Sigmoid colon (tissue), 7 donors: Measurements from ENCODE around the gene ATF4. TPM values are rescaled to one million over a fixed set of nuclear protein-coding genes. Genes with fewer than 3 reads are reported as not detected.

Source experiments
- DNase-seq: peaks from one replicate; pipeline ENCODE4 v3.0.0-alpha.2; 2019
- H3K27ac ChIP-seq, 4 donors: fragments of 200-600 bp; sonication (generic); one replicate each; pipeline ENCODE4 v1.5.1; 2016 to 2019; ENCODE audit warnings: mild to moderate bottlenecking in 1 of 4
- H3K27me3 ChIP-seq, 3 donors: fragments of 200-600 bp; sonication (generic); one replicate each; pipeline ENCODE4 v1.5.1; 2019; ENCODE audit warnings: mild to moderate bottlenecking in 1 of 3
- H3K36me3 ChIP-seq, 4 donors: fragments of 200-600 bp; sonication (generic); one replicate each; pipeline ENCODE4 v1.5.1; 2016 to 2019
- H3K4me1 ChIP-seq, 4 donors: fragments of 200-600 bp; sonication (generic); one replicate each; pipeline ENCODE4 v1.5.1; 2017 to 2019
- H3K4me3 ChIP-seq, 4 donors: fragments of 200-600 bp; sonication (generic); one replicate each; pipeline ENCODE4 v1.5.1; 2017 to 2019; ENCODE audit warnings: mild to moderate bottlenecking in 2 of 4, moderate library complexity in 1 of 4
- H3K9me3 ChIP-seq, 4 donors: fragments of 200-600 bp in 3 of 4; sonication (generic) in 3 of 4; one replicate each; pipeline versions ENCODE4 v1.5.1 to v1.6.1; 2013 to 2019
- CTCF ChIP-seq, 4 experiments: fragments of 450-650 bp in 3 of 4; fragments of 200-600 bp in 1 of 4; IDR thresholded peaks; one replicate each; pipeline ENCODE4 v1.5.1; 2016 to 2019; ENCODE audit warnings: antibody characterized with exemption in 4 of 4, mild to moderate bottlenecking in 3 of 4, moderate library complexity in 2 of 4
- EP300 ChIP-seq, 4 donors: sonication (generic); formaldehyde crosslinking; IDR thresholded peaks; one replicate each; pipeline ENCODE4 v1.6.1; 2017; ENCODE audit warnings: antibody characterized with exemption in 4 of 4
- POLR2A ChIP-seq, 2 donors: fragments of 450-650 bp; IDR thresholded peaks; one replicate each; pipeline ENCODE4 v1.6.1; 2016; ENCODE audit warnings: antibody characterized with exemption in 2 of 2, mild to moderate bottlenecking in 2 of 2, moderate library complexity in 2 of 2
- POLR2AphosphoS5 ChIP-seq, 4 donors: sonication (generic); formaldehyde crosslinking; IDR thresholded peaks; one replicate each; pipeline ENCODE4 v1.6.1; 2017; ENCODE audit warnings: antibody characterized with exemption in 4 of 4
- WGBS, 2 donors: extraction: QIAGEN DNeasy Blood & Tissue Kit; methylation state at CpG; one replicate each; pipeline ENCODE4 v1.1.7; 2013; 5-methylcytosine and 5-hydroxymethylcytosine counted together
- intact Hi-C: fragments of 100-400 bp; cut with DNase I; formaldehyde crosslinking; loops from one replicate; pipeline ENCODE4 v1.15.1; 2023
- polyA plus RNA-seq, 3 donors: library from polyadenylated mRNA; stranded (reverse); fragments of 200-250 nt; gene quantifications; one replicate each; pipeline ENCODE4 v1.2.3, GENCODE V29; 2013
- total RNA-seq, 4 donors: library from RNA; depleted of rRNA; stranded (reverse); fragments of >200 nt; gene quantifications; one replicate each; pipeline ENCODE4 v1.1.0, GENCODE V29; 2016
- donor health status: healthy with polysubstance abuse.
- donor health status: Bipolar disorder and iron deficiency.
- donor health status: healthy.

ATF4 gene
- total and polyA plus RNA-seq, 7 donors = 423 to 651 (median 483) TPM

- no peak overlapping the region for H3K4me3 ChIP-seq
- no peaks in the 10 kb centered on the region for H3K27me3 ChIP-seq
- intact Hi-C loops = no loop called here
- peak overlapping the region in 1 of 4 donors; percentile 32 for H3K27ac ChIP-seq
- H3K36me3 ChIP-seq = peaks cover 22 to 74% (median 38%) of the 10 kb centered on the region in 4 donors
- no peaks in the 10 kb centered on the region for H3K9me3 ChIP-seq
- 44 to 56% methylated on average over 8 of the region's 8 CpGs for WGBS, 2 donors
- TF ChIP-seq POLR2A (IDR thresholded peaks at IDR 0.05) (no peak), CTCF (IDR thresholded peaks at IDR 0.05) (peak in 3 of 4 experiments; percentile 56 to 68 (median 56))
- peaks cover 0 to 16% (median 12%) of the 10 kb centered on the region in 4 donors for H3K4me1 ChIP-seq
- DNase-seq = no peak
These were observed 5.9 kb upstream of the ATF4 start for GRCh38 chr22:39514373-39514973.

- intact Hi-C loops = loop anchor here (5.0 kb wide), 1 partner anchor 113 kb away; no protein-coding TSS in a partner anchor
- no peak overlapping the region for H3K4me3 ChIP-seq
- WGBS, 2 donors = 88% methylated on average over 12 of the region's 12 CpGs
- no peak for TF ChIP-seq CTCF (IDR thresholded peaks at IDR 0.05)
- no peak for TF ChIP-seq EP300 (IDR thresholded peaks at IDR 0.05)
- TF ChIP-seq POLR2A (IDR thresholded peaks at IDR 0.05) = no peak
- no peak for TF ChIP-seq POLR2AphosphoS5 (IDR thresholded peaks at IDR 0.05)
- DNase-seq = no peak
- peaks cover 0 to 16% (median 12%) of the 10 kb centered on the region in 4 donors for H3K4me1 ChIP-seq
- no peaks in the 10 kb centered on the region for H3K9me3 ChIP-seq
- H3K27ac ChIP-seq = no peak overlapping the region
- H3K36me3 ChIP-seq = peaks cover 22 to 64% (median 37%) of the 10 kb centered on the region in 4 donors
- no peaks in the 10 kb centered on the region for H3K27me3 ChIP-seq
These were observed 4.9 kb upstream of the ATF4 start for GRCh38 chr22:39515266-39516050.

GRCh38 chr22:39517470-39517869 is 2.9 kb upstream of the ATF4 start:
- Histone ChIP-seq H3K36me3 (peaks cover 25 to 60% (median 38%) of the 10 kb centered on the region in 4 donors), H3K27ac (no peak overlapping the region), H3K9me3 (no peaks in the 10 kb centered on the region), H3K4me3 (no peak overlapping the region), H3K4me1 (peaks cover 0 to 28% (median 22%) of the 10 kb centered on the region in 4 donors), H3K27me3 (no peaks in the 10 kb centered on the region)
- intact Hi-C loops = loop anchor here (5.0 kb wide), 1 partner anchor 115 kb away; no protein-coding TSS in a partner anchor
- TF ChIP-seq POLR2AphosphoS5 (IDR thresholded peaks at IDR 0.05) = no peak
- TF ChIP-seq EP300 (IDR thresholded peaks at IDR 0.05) = no peak
- TF ChIP-seq CTCF (IDR thresholded peaks at IDR 0.05) = no peak
- no peak for TF ChIP-seq POLR2A (IDR thresholded peaks at IDR 0.05)
- DNase-seq = no peak
- WGBS, 2 donors = 82 to 91% methylated on average over 3 of the region's 3 CpGs

GRCh38 chr22:39518144-39518786 is 2.1 kb upstream of the ATF4 start:
- DNase-seq = no peak
- TF ChIP-seq CTCF (IDR thresholded peaks at IDR 0.05) = no peak
- TF ChIP-seq POLR2A (IDR thresholded peaks at IDR 0.05) = no peak
- H3K4me1 ChIP-seq = peaks cover 0 to 36% (median 30%) of the 10 kb centered on the region in 4 donors
- peaks cover 24 to 60% (median 36%) of the 10 kb centered on the region in 4 donors for H3K36me3 ChIP-seq
- H3K9me3 ChIP-seq = no peaks in the 10 kb centered on the region
- H3K27me3 ChIP-seq = no peaks in the 10 kb centered on the region
- 61 to 65% methylated on average over 5 of the region's 5 CpGs for WGBS, 2 donors
- H3K27ac ChIP-seq = peak overlapping the region; percentile 99 to 100 (median 99)
- H3K4me3 ChIP-seq = no peak overlapping the region
- intact Hi-C loops = loop anchor here (2.0 to 5.0 kb wide), 2 partner anchors 15 to 116 kb away; partner anchors contain the start of gene MIEF1
